K562 (cell line): ENCODE measurements around the gene AKAIN1. TPM values are rescaled to one million over a fixed set of nuclear protein-coding genes. Genes with fewer than 3 reads are reported as not detected.

ENCODE experiments used
- C11orf30 ChIP-seq: fragments of 450-650 bp; IDR thresholded peaks from 2 replicates; pipeline ENCODE4 v1.6.1; 2016; ENCODE audit warnings: low read depth, mild to moderate bottlenecking
- E4F1 ChIP-seq: fragments of 250-450 bp; sonication (Bioruptor Pico); IDR thresholded peaks from 2 replicates; pipeline ENCODE4 v1.5.0; 2021; ENCODE audit warnings: mild to moderate bottlenecking, borderline replicate concordance
- FOXA3 ChIP-seq, 2 experiments: fragments of 450-650 bp in 1 of 2; sonication (generic) in 1 of 2; formaldehyde crosslinking; IDR thresholded peaks in 1 of 2; conservative IDR thresholded peaks in 1 of 2; 2 replicates each; pipeline versions ENCODE4 v1.4.0 to v1.8.0; 2020 to 2022; ENCODE audit warnings: mild to moderate bottlenecking in 2 of 2, missing genetic modification reagents in 1 of 2
- NEUROD1 ChIP-seq: fragments of 150-350 bp; IDR thresholded peaks from 2 replicates; pipeline ENCODE4 v1.6.1; 2014; ENCODE audit warnings: borderline replicate concordance, low read length, low read depth; ENCODE audit not compliant: partially characterized antibody
- PTBP1 ChIP-seq: fragments of 200-400 bp; formaldehyde crosslinking; IDR thresholded peaks from 2 replicates; pipeline ENCODE4 v1.6.1; 2017; ENCODE audit warnings: low read depth, low read length
- ZNF445 ChIP-seq: fragments of 250-450 bp; sonication (Bioruptor Pico); IDR thresholded peaks from 2 replicates; pipeline ENCODE4 v1.4.0; 2020; ENCODE audit warnings: low read depth, mild to moderate bottlenecking, moderate library complexity
- polyA plus RNA-seq, 8 experiments: library from polyadenylated mRNA; depleted of rRNA in 4 of 8; stranded (reverse) in 5 of 8; unstranded in 3 of 8; fragments of >200 nt; fragmentation: Nextera tagmentation in 2 of 8; fragmentation: Illumina TruSeq in 1 of 8; extraction: Ambion mirVana in 2 of 8; extraction: Trizol in 1 of 8; gene quantifications; 2 replicates each; pipeline versions ENCODE4 v1.2.1 to v1.2.3, GENCODE V29; 2011 to 2014; ENCODE audit warnings: inconsistent platforms in 1 of 8, missing spikeins in 1 of 8
- total RNA-seq, 7 experiments: library from RNA; depleted of rRNA in 6 of 7; stranded (reverse); fragments of >200 nt in 6 of 7; fragmentation: Illumina TruSeq in 2 of 7; extraction: Trizol in 2 of 7; gene quantifications; 2 replicates each; pipeline versions ENCODE4 v1.2.1 to v1.2.3, GENCODE V29; 2011 to 2021; ENCODE audit warnings: low replicate concordance in 1 of 7
- TF ChIP-seq, protein P1 (sequence below): fragments of 250-450 bp; sonication (Bioruptor Pico); IDR thresholded peaks from 2 replicates; pipeline ENCODE4 v1.8.0; 2022; ENCODE audit warnings: inconsistent platforms, mild to moderate bottlenecking, moderate library complexity, borderline replicate concordance
- TF ChIP-seq, protein P2 (sequence below): fragments of 450-650 bp; conservative IDR thresholded peaks from 2 replicates; pipeline ENCODE4 v1.6.1; 2016; ENCODE audit warnings: missing genetic modification characterization, low read depth, mild to moderate bottlenecking, missing compliant biosample characterization, moderate library complexity
- TF ChIP-seq, protein P3 (sequence below): sonication (generic); formaldehyde crosslinking; IDR thresholded peaks from 2 replicates; pipeline ENCODE4 v1.4.0; 2020; ENCODE audit warnings: mild to moderate bottlenecking, missing genetic modification reagents
- TF ChIP-seq, protein P4 (sequence below): sonication (generic); formaldehyde crosslinking; IDR thresholded peaks from 2 replicates; pipeline ENCODE4 v1.9.0; 2022; ENCODE audit warnings: mild to moderate bottlenecking, missing genetic modification reagents

Gene AKAIN1
- total and polyA plus RNA-seq, 9 of the 15 experiments (the other 6 are each of a cell fraction or from before 2014, with no cell fraction given), result not detected

DNA sequence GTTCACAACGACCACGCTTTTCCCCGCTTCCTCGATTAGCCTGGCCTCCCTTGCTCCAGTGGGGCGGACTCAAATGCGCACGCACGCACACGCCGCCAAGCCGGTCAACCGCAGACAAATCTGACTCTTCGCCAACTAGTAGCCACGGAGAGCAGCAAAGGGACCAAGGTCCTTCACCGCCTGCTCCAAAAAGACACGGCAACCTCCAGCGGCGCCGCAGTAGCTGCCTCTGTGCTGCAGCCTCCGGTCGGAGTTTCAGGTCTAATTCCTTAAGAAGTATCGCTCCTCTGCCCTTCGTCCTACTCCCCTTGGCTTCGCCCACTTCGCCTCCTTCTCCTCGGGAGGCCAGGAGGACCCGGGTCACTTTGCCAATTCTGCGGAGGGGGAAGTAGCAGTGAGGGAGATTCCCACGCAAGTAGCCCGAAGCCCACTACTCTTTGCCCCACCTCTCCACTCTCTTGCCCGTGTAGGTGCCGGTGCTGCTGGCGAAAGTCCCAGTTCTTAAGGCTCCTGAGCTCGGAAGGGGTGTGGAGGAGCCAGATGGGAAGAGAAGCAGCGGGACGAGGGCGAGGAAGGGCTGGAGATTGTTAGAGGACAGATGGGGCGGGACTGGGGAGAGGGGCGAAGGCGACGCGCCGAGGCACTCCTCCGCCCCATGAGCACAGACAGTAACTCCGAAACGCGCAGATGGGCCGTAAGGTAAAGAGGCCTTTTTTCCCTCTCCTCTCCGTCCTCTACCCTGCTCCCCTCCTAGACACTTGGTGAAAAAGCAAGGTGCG, 615 bp downstream of the AKAIN1 start (continued):
- TF ChIP-seq, protein P1, sequence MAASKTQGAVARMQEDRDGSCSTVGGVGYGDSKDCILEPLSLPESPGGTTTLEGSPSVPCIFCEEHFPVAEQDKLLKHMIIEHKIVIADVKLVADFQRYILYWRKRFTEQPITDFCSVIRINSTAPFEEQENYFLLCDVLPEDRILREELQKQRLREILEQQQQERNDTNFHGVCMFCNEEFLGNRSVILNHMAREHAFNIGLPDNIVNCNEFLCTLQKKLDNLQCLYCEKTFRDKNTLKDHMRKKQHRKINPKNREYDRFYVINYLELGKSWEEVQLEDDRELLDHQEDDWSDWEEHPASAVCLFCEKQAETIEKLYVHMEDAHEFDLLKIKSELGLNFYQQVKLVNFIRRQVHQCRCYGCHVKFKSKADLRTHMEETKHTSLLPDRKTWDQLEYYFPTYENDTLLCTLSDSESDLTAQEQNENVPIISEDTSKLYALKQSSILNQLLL (CRISPR knock-in tag), result no peak
- TF ChIP-seq FOXA3 (CRISPR knock-in tag; conservative IDR thresholded peaks at IDR 0.05 in 1 of 2, IDR thresholded peaks at IDR 0.05 in 1 of 2) (no peak), C11orf30 (no peak), ZNF445 (CRISPR knock-in tag) (no peak), PTBP1 (no peak), E4F1 (CRISPR knock-in tag) (no peak), NEUROD1 (no peak)
- TF ChIP-seq, protein P2, sequence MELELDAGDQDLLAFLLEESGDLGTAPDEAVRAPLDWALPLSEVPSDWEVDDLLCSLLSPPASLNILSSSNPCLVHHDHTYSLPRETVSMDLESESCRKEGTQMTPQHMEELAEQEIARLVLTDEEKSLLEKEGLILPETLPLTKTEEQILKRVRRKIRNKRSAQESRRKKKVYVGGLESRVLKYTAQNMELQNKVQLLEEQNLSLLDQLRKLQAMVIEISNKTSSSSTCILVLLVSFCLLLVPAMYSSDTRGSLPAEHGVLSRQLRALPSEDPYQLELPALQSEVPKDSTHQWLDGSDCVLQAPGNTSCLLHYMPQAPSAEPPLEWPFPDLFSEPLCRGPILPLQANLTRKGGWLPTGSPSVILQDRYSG (tag), result no peak
- TF ChIP-seq, protein P3, sequence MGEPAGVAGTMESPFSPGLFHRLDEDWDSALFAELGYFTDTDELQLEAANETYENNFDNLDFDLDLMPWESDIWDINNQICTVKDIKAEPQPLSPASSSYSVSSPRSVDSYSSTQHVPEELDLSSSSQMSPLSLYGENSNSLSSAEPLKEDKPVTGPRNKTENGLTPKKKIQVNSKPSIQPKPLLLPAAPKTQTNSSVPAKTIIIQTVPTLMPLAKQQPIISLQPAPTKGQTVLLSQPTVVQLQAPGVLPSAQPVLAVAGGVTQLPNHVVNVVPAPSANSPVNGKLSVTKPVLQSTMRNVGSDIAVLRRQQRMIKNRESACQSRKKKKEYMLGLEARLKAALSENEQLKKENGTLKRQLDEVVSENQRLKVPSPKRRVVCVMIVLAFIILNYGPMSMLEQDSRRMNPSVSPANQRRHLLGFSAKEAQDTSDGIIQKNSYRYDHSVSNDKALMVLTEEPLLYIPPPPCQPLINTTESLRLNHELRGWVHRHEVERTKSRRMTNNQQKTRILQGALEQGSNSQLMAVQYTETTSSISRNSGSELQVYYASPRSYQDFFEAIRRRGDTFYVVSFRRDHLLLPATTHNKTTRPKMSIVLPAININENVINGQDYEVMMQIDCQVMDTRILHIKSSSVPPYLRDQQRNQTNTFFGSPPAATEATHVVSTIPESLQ (CRISPR knock-in tag), result no peak
- TF ChIP-seq, protein P4, sequence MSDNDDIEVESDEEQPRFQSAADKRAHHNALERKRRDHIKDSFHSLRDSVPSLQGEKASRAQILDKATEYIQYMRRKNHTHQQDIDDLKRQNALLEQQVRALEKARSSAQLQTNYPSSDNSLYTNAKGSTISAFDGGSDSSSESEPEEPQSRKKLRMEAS (CRISPR knock-in tag), result no peak
